ENCODE measurements around the gene PARD3. TPM values are rescaled to one million over a fixed set of nuclear protein-coding genes. Genes with fewer than 3 reads are reported as not detected.

Gene PARD3
- total RNA-seq, 1 donor from 2014 or later: 58.7 TPM

DNA sequence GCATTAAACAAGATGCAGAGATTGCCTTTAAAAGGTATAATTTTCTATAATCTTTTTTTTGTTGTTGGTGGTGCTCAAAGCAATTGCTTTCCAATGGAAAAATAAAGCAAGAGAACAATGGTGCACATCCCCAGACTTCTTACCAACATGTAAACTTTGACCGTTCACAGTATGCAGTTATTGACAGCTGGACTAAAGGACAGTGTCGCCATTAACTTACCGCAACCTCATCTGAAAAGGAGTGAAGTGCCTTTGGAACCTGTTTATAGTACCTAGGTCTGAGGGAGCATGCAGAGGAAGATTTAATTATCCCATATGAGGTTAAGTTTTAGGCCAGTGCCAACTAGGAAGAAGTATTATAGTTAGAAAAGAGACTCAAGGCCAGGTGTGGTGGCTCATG is 654.5 kb downstream of the PARD3 start:
- DNase-seq (ENCODE audit: low spot score): no peak
- Histone ChIP-seq H3F3A (ENCODE audit: low read depth) (no peaks in the 10 kb centered on the region), H3K4me2 (no peak overlapping the region), H4K20me1 (ENCODE audit: low read depth) (no peaks in the 10 kb centered on the region), H3K9ac (no peak overlapping the region), H3K79me2 (ENCODE audit: low read depth) (no peaks in the 10 kb centered on the region), H3K36me3 (no peaks in the 10 kb centered on the region), H3K4me1 (peaks cover 6% of the 10 kb centered on the region), H3K9me3 (ENCODE audit: low read depth) (no peaks in the 10 kb centered on the region), H3K27ac (no peak overlapping the region), H3K4me3 (no peak overlapping the region), H2AFZ (replicated peaks) (no peak overlapping the region), H3K27me3 (no peaks in the 10 kb centered on the region)
- H3K36me3 Mint-ChIP-seq: peaks cover 13% of the 10 kb centered on the region
- H3K9me3 Mint-ChIP-seq: peaks cover 12% of the 10 kb centered on the region
- H3K27ac Mint-ChIP-seq: no peak overlapping the region
- H3K27me3 Mint-ChIP-seq (ENCODE audit: insufficient read depth, low read depth): no peaks in the 10 kb centered on the region
- TF ChIP-seq EZH2phosphoT487 (IDR thresholded peaks at IDR 0.05): no peak
- TF ChIP-seq, protein P1, sequence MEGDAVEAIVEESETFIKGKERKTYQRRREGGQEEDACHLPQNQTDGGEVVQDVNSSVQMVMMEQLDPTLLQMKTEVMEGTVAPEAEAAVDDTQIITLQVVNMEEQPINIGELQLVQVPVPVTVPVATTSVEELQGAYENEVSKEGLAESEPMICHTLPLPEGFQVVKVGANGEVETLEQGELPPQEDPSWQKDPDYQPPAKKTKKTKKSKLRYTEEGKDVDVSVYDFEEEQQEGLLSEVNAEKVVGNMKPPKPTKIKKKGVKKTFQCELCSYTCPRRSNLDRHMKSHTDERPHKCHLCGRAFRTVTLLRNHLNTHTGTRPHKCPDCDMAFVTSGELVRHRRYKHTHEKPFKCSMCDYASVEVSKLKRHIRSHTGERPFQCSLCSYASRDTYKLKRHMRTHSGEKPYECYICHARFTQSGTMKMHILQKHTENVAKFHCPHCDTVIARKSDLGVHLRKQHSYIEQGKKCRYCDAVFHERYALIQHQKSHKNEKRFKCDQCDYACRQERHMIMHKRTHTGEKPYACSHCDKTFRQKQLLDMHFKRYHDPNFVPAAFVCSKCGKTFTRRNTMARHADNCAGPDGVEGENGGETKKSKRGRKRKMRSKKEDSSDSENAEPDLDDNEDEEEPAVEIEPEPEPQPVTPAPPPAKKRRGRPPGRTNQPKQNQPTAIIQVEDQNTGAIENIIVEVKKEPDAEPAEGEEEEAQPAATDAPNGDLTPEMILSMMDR (IDR thresholded peaks at IDR 0.05): no peak
- no peak overlapping the region for H3K4me3 Mint-ChIP-seq
- H3K4me1 Mint-ChIP-seq: peaks cover 8% of the 10 kb centered on the region

- Histone ChIP-seq H3K79me2 (ENCODE audit: low read depth) (no peaks in the 10 kb centered on the region), H3K27ac (no peak overlapping the region), H3K9me3 (ENCODE audit: low read depth) (no peaks in the 10 kb centered on the region), H4K20me1 (ENCODE audit: low read depth) (no peaks in the 10 kb centered on the region), H3K27me3 (no peaks in the 10 kb centered on the region), H3K4me2 (no peak overlapping the region), H3F3A (ENCODE audit: low read depth) (no peaks in the 10 kb centered on the region), H3K4me1 (no peaks in the 10 kb centered on the region), H3K36me3 (no peaks in the 10 kb centered on the region), H2AFZ (replicated peaks) (no peak overlapping the region), H3K9ac (no peak overlapping the region), H3K4me3 (no peak overlapping the region)
- Mint-ChIP-seq H3K36me3 (peaks cover 9% of the 10 kb centered on the region), H3K27me3 (ENCODE audit: insufficient read depth, low read depth) (no peaks in the 10 kb centered on the region), H3K4me1 (peaks cover 19% of the 10 kb centered on the region), H3K4me3 (no peak overlapping the region), H3K27ac (no peak overlapping the region), H3K9me3 (peaks cover 11% of the 10 kb centered on the region)
- no peak for TF ChIP-seq EZH2 (IDR thresholded peaks at IDR 0.05)
- TF ChIP-seq EZH2phosphoT487 (IDR thresholded peaks at IDR 0.05): no peak
- TF ChIP-seq, protein P1 (IDR thresholded peaks at IDR 0.05): no peak
- no peak for DNase-seq (ENCODE audit: low spot score)
Measured at GRCh38 chr10:34157501-34157900, 657.6 kb downstream of the PARD3 start.

DNA sequence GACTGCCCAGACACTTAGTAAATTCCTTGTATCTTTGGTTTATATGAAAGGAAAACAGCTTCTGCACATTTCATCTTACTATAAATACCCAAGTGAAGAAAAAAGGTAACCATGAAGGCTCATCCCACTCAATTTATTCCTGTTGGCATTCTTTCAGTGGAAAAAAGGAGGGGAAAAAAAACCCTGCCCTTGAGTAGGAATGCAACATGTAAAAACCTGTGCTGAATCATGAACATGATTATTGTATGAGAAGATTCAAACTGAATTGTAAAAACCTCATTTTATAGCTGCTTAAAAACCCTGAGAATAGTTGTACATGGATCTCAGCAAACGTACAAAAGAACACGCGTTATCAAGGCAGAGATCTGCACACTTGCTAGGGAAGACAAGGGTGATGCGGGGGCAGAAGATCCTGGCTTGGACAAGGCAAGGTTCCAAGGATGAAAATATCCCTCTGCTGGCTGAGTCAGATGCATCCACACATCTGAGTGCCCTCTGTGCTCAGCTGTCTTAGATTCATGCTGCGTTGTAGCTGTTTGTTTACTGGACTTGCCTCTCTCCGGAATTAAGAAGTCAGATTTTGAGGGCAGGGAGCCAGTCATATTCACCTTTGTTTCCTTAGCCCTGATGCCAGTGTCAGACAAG is 658.2 kb downstream of the PARD3 start:
- no peaks in the 10 kb centered on the region for H3K36me3 ChIP-seq
- H3K9me3 ChIP-seq (ENCODE audit: low read depth): no peaks in the 10 kb centered on the region
- H3F3A ChIP-seq (ENCODE audit: low read depth): no peaks in the 10 kb centered on the region
- Mint-ChIP-seq H3K36me3 (peaks cover 5% of the 10 kb centered on the region), H3K4me1 (peaks cover 19% of the 10 kb centered on the region), H3K4me3 (no peak overlapping the region), H3K27ac (no peak overlapping the region), H3K9me3 (peaks cover 8% of the 10 kb centered on the region), H3K27me3 (ENCODE audit: insufficient read depth, low read depth) (no peaks in the 10 kb centered on the region)
- no peak overlapping the region for H3K9ac ChIP-seq
- H3K79me2 ChIP-seq (ENCODE audit: low read depth): no peaks in the 10 kb centered on the region
- no peaks in the 10 kb centered on the region for H3K27me3 ChIP-seq
- no peaks in the 10 kb centered on the region for H4K20me1 ChIP-seq (ENCODE audit: low read depth)
- no peak overlapping the region for H3K4me2 ChIP-seq
- H2AFZ ChIP-seq (replicated peaks): no peak overlapping the region
- no peaks in the 10 kb centered on the region for H3K4me1 ChIP-seq
- no peak for DNase-seq (ENCODE audit: low spot score)
- TF ChIP-seq EZH2phosphoT487 (IDR thresholded peaks at IDR 0.05) (no peak), EZH2 (IDR thresholded peaks at IDR 0.05) (no peak)
- TF ChIP-seq, protein P1 (IDR thresholded peaks at IDR 0.05): no peak
- no peak overlapping the region for H3K27ac ChIP-seq
- H3K4me3 ChIP-seq: no peak overlapping the region

Measured in neural progenitor cell (in vitro differentiated cells).